ENCODE measurements around the gene MYO10.

MYO10 gene

GRCh38 chr5:16691731-16692130 lies 244.4 kb downstream of the MYO10 start:
- no peak for TF ChIP-seq YY1 (IDR thresholded peaks at IDR 0.05; ENCODE audit: low read depth)
- TF ChIP-seq CREB1 (IDR thresholded peaks at IDR 0.05; ENCODE audit: low read depth), result no peak
- TF ChIP-seq TAF1 (IDR thresholded peaks at IDR 0.05; ENCODE audit: low read depth), result no peak
- TF ChIP-seq, protein P1, sequence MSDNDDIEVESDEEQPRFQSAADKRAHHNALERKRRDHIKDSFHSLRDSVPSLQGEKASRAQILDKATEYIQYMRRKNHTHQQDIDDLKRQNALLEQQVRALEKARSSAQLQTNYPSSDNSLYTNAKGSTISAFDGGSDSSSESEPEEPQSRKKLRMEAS (IDR thresholded peaks at IDR 0.05), result no peak
- no peak for TF ChIP-seq NFIC (IDR thresholded peaks at IDR 0.05)
- TF ChIP-seq FOXM1 (IDR thresholded peaks at IDR 0.05; ENCODE audit: borderline replicate concordance, low read depth), result no peak
- TF ChIP-seq REST (IDR thresholded peaks at IDR 0.05; ENCODE audit: low read depth), result no peak
- no peak for TF ChIP-seq EGR1 (IDR thresholded peaks at IDR 0.05)
- no peak for TF ChIP-seq TEAD4 (IDR thresholded peaks at IDR 0.05)
- TF ChIP-seq CEBPB (IDR thresholded peaks at IDR 0.05), result no peak
- no peak for TF ChIP-seq RAD21 (IDR thresholded peaks at IDR 0.05; ENCODE audit: low read depth)
- TF ChIP-seq USF1 (IDR thresholded peaks at IDR 0.05), result no peak
- no peak for TF ChIP-seq TCF12 (IDR thresholded peaks at IDR 0.05; ENCODE audit: low read depth)
- no peak for TF ChIP-seq ZBTB7A (IDR thresholded peaks at IDR 0.05; ENCODE audit: low read depth)
- no peak for TF ChIP-seq EP300 (IDR thresholded peaks at IDR 0.05; ENCODE audit: borderline replicate concordance)

DNA sequence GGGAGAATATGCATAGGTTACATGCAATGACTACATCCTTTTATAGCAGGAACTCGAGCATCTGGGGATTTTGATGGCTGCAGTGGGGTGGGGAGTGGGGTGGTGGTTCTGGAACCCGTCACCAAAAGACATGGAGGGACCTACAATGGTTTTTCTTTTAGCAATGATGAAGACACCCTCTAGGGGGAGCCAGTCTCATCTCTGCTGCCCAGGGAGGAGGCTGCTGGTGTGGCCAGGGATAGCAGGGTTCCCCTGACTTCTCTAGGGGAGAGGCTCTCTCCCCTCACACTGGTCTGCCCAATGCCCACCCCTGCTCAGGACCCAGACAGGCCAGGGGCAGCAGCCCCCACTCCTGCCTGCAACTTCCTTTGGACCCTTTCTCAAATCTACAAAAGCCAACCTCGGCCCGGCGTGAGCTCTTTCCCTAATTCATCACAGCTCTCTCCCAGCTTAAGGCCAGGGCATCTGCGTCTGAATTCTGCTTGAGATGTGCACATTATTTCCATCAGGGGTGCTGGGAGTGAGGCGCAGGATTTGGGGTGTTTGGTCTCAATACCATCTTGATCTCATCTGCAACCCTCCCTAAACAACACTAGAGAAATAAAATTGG lies 245.7 kb downstream of the MYO10 start:
- TF ChIP-seq TCF12 (IDR thresholded peaks at IDR 0.05; ENCODE audit: low read depth) (no peak), RAD21 (IDR thresholded peaks at IDR 0.05; ENCODE audit: low read depth) (peak; percentile 75)

DNA sequence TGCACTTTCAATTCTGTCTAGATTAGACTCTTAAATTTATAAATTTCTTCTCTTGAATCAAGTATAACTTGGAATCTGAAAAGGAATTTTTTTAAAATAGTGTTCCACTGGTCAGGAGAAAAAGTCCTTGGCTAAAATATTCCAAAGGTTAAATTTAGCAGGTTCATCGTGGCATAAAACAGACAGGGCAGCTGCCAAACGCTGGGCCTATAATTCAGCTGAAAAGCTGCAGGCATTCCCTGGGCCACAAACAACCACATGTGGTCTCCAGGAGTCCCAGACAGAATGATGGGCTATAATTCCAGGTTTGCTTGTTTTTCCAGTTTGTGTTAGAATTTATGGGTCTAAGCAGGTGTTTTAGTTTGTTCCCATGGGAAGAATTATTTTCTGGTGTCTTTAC lies 248.2 kb downstream of the MYO10 start:
- no peak for TF ChIP-seq RAD21 (IDR thresholded peaks at IDR 0.05; ENCODE audit: low read depth)
- TF ChIP-seq TAF1 (IDR thresholded peaks at IDR 0.05; ENCODE audit: low read depth), result no peak
- TF ChIP-seq, protein P1 (IDR thresholded peaks at IDR 0.05), result no peak
- no peak for TF ChIP-seq FOXM1 (IDR thresholded peaks at IDR 0.05; ENCODE audit: borderline replicate concordance, low read depth)
- no peak for TF ChIP-seq TCF12 (IDR thresholded peaks at IDR 0.05; ENCODE audit: low read depth)

- TF ChIP-seq EGR1 (IDR thresholded peaks at IDR 0.05), result no peak
- no peak for TF ChIP-seq TAF1 (IDR thresholded peaks at IDR 0.05; ENCODE audit: low read depth)
- TF ChIP-seq YY1 (IDR thresholded peaks at IDR 0.05; ENCODE audit: low read depth), result no peak
- no peak for TF ChIP-seq USF1 (IDR thresholded peaks at IDR 0.05)
- no peak for TF ChIP-seq TCF12 (IDR thresholded peaks at IDR 0.05; ENCODE audit: low read depth)
- TF ChIP-seq CREB1 (IDR thresholded peaks at IDR 0.05; ENCODE audit: low read depth), result no peak
- no peak for TF ChIP-seq TEAD4 (IDR thresholded peaks at IDR 0.05)
- TF ChIP-seq REST (IDR thresholded peaks at IDR 0.05; ENCODE audit: low read depth), result no peak
- TF ChIP-seq, protein P1 (IDR thresholded peaks at IDR 0.05), result no peak
- no peak for TF ChIP-seq NFIC (IDR thresholded peaks at IDR 0.05)
- no peak for TF ChIP-seq ZBTB7A (IDR thresholded peaks at IDR 0.05; ENCODE audit: low read depth)
- TF ChIP-seq CEBPB (IDR thresholded peaks at IDR 0.05), result no peak
- no peak for TF ChIP-seq RAD21 (IDR thresholded peaks at IDR 0.05; ENCODE audit: low read depth)
Measured at GRCh38 chr5:16685069-16685468, 251.0 kb downstream of the MYO10 start.

DNA sequence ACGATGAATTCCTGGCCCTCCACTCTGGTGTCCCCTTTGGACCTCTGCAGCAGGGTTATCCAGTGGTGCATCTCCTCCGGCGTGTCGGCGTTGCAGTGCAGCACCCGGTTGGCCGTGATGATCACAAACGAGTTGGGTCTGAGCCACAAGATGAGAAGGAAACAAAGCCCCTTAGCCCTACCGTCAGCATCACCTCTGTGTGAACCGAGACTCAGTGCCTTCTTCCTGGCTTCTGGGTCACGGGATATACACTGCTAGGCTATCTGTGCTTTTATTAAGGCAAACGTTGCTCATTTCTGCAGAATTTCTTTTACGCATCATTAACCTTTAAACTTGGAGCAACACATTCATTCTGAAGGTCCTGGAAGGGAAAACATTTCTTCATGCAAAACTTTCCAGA lies 254.2 kb downstream of the MYO10 start:
- TF ChIP-seq NFIC (IDR thresholded peaks at IDR 0.05), result no peak
- no peak for TF ChIP-seq CEBPB (IDR thresholded peaks at IDR 0.05)
- TF ChIP-seq EGR1 (IDR thresholded peaks at IDR 0.05), result no peak
- no peak for TF ChIP-seq TAF1 (IDR thresholded peaks at IDR 0.05; ENCODE audit: low read depth)
- no peak for TF ChIP-seq TCF12 (IDR thresholded peaks at IDR 0.05; ENCODE audit: low read depth)

DNA sequence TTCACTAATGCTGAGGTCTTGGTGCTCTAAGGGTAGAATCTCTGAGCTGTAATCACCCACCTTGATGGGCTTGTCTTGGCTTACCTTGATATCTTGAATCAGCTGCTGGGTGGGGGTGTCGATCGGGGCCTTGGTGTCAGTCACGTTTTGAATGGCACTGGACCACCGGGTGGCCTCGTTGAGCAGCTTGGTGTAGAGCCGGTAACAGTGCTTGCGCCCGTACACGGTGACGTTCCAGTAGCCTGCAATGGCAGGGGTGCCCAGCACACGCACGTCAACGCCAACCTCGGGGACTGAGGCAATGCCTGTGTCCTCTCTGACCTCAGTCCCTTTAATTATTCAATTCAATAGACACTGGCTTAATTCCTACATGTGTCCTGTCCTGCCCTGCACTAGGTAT lies 256.2 kb downstream of the MYO10 start:
- TF ChIP-seq REST (IDR thresholded peaks at IDR 0.05; ENCODE audit: low read depth) (no peak), RAD21 (IDR thresholded peaks at IDR 0.05; ENCODE audit: low read depth) (0 out of 2 replicates have a peak, but pooled peaks have one; percentile 9), YY1 (IDR thresholded peaks at IDR 0.05; ENCODE audit: low read depth) (no peak)
